ENCODE measurements around the gene NACC2. TPM values are rescaled to one million over a fixed set of nuclear protein-coding genes. Genes with fewer than 3 reads are reported as not detected.
"Not testable (repeated sequence)": the region's sequence is repeated elsewhere in the genome, so short reads cannot be mapped to it uniquely, and the experiment has no call there.

The NACC2 gene
- total and polyA plus RNA-seq, 7 donors: 8.5 to 33.5 (median 18.4) TPM

GRCh38 chr9:136075134-136075841 is 19.8 kb downstream of the NACC2 start:
- H3K36me3 ChIP-seq (ENCODE audit: insufficient read depth in 1 of 2, low read depth in 1 of 2): peaks cover 0 to 16% of the 10 kb centered on the region in 2 donors
- no peak overlapping the region for H3K27ac ChIP-seq
- intact Hi-C loops (cut with DNase I): loop anchor here in 1 of 2 donors (5.0 kb wide), 1 partner anchor 33 kb away; no protein-coding TSS in a partner anchor
- no peak for TF ChIP-seq CTCF (IDR thresholded peaks at IDR 0.05)
- WGBS, 3 donors: 84 to 89% (median 86%) methylated on average over 35 of the region's 35 CpGs
- no peaks in the 10 kb centered on the region for H3K27me3 ChIP-seq (ENCODE audit: insufficient read depth in 3 of 3, low read length in 2 of 3)
- no peaks in the 10 kb centered on the region for H3K9me3 ChIP-seq
- DNase-seq: peak; percentile 11 to 40
- no peak for ATAC-seq
- H3K4me3 ChIP-seq: no peak overlapping the region
- H3K4me1 ChIP-seq: peaks cover 24% of the 10 kb centered on the region

GRCh38 chr9:136074706-136075105 is 20.4 kb downstream of the NACC2 start:
- DNase-seq (peak; percentile 8 to 38), ATAC-seq (no peak)
- peaks cover 19% of the 10 kb centered on the region for H3K4me1 ChIP-seq
- H3K27me3 ChIP-seq (ENCODE audit: insufficient read depth in 3 of 3, low read length in 2 of 3): no peaks in the 10 kb centered on the region
- no peak overlapping the region for H3K4me3 ChIP-seq
- peaks cover 0 to 16% of the 10 kb centered on the region in 2 donors for H3K36me3 ChIP-seq (ENCODE audit: insufficient read depth in 1 of 2, low read depth in 1 of 2)
- intact Hi-C loops (cut with DNase I): loop anchor here in 1 of 2 donors (5.0 kb wide), 1 partner anchor 32 kb away; no protein-coding TSS in a partner anchor
- no peaks in the 10 kb centered on the region for H3K9me3 ChIP-seq
- no peak overlapping the region for H3K27ac ChIP-seq
- WGBS, 3 donors: 87 to 90% (median 89%) methylated on average over 28 of the region's 28 CpGs
- no peak for TF ChIP-seq CTCF (IDR thresholded peaks at IDR 0.05)

GRCh38 chr9:136062657-136063439 is 32.2 kb downstream of the NACC2 start:
- H3K9me3 ChIP-seq: no peaks in the 10 kb centered on the region
- H3K27me3 ChIP-seq (ENCODE audit: insufficient read depth in 3 of 3, low read length in 2 of 3): no peaks in the 10 kb centered on the region
- peaks cover 0 to 13% of the 10 kb centered on the region in 2 donors for H3K36me3 ChIP-seq (ENCODE audit: insufficient read depth in 1 of 2, low read depth in 1 of 2)
- no peak overlapping the region for H3K27ac ChIP-seq
- peaks cover 5% of the 10 kb centered on the region for H3K4me1 ChIP-seq
- H3K4me3 ChIP-seq: no peak overlapping the region
- DNase-seq (peak; percentile 9 to 44), ATAC-seq (no peak)
- intact Hi-C loops (cut with DNase I): no loop called here
- no peak for TF ChIP-seq CTCF (IDR thresholded peaks at IDR 0.05)
- 90 to 93% (median 92%) methylated on average over 22 of the region's 22 CpGs for WGBS, 3 donors

GRCh38 chr9:136061916-136062315 is 33.2 kb downstream of the NACC2 start:
- WGBS, 3 donors: 93 to 99% (median 96%) methylated on average over 8 of the region's 8 CpGs
- not testable (repeated sequence) for ATAC-seq, H3K4me3 ChIP-seq

GRCh38 chr9:136061405-136061804 is 33.7 kb downstream of the NACC2 start:
- no peak overlapping the region for H3K4me3 ChIP-seq
- ATAC-seq: no peak
- intact Hi-C loops (cut with DNase I): no loop called here
- H3K27ac ChIP-seq: no peak overlapping the region
- 94 to 97% (median 96%) methylated on average over 11 of the region's 11 CpGs for WGBS, 3 donors
- H3K27me3 ChIP-seq (ENCODE audit: insufficient read depth in 3 of 3, low read length in 2 of 3): no peaks in the 10 kb centered on the region
- H3K4me1 ChIP-seq: peaks cover 13% of the 10 kb centered on the region
- DNase-seq: peak in 1 of 2 donors; percentile 8
- TF ChIP-seq CTCF (IDR thresholded peaks at IDR 0.05): no peak
- peaks cover 0 to 13% of the 10 kb centered on the region in 2 donors for H3K36me3 ChIP-seq (ENCODE audit: insufficient read depth in 1 of 2, low read depth in 1 of 2)
- no peaks in the 10 kb centered on the region for H3K9me3 ChIP-seq

More at GRCh38 chr9:136061916-136062315, 33.2 kb downstream of the NACC2 start:
- H3K9me3 ChIP-seq; intact Hi-C loops (cut with DNase I); DNase-seq; H3K27ac ChIP-seq; H3K27me3 ChIP-seq (ENCODE audit: insufficient read depth in 3 of 3, low read length in 2 of 3): not testable (repeated sequence)
- peaks cover 0 to 13% of the 10 kb centered on the region in 2 donors for H3K36me3 ChIP-seq (ENCODE audit: insufficient read depth in 1 of 2, low read depth in 1 of 2)
- H3K4me1 ChIP-seq: peaks cover 11% of the 10 kb centered on the region
